A549 (cell line): Measurements from ENCODE around the gene TOPBP1. TPM values are rescaled to one million over a fixed set of nuclear protein-coding genes. Genes with fewer than 3 reads are reported as not detected.

Experiments used
- ATAC-seq, 2 experiments: fragments of 200-7000 bp in 1 of 2; fragments of >200 bp in 1 of 2; cut with Nextera tagmentation in 1 of 2; cut with Tn5 transposase in 1 of 2; 3 replicates each; pipeline versions ENCODE4 v1.8.0 to v1.9.1; 2018 to 2020; ENCODE audit warnings: mild to moderate bottlenecking in 1 of 2, moderate library complexity in 1 of 2
- CTCF ChIA-PET: fragments of 300-600 bp; sonication (Branson Sonifier 250); formaldehyde crosslinking; extraction: SDS; loops from one replicate; lab custom pipeline; 2021; ENCODE audit warnings: antibody characterized with exemption, inconsistent platforms; lab: Yijun Ruan, JAX
- POLR2A ChIA-PET: fragments of 350-600 bp; formaldehyde crosslinking; extraction: SDS; loops from one replicate; lab custom pipeline; 2021; ENCODE audit warnings: antibody characterized with exemption, inconsistent platforms; lab: Yijun Ruan, JAX
- DNase-seq, 2 experiments: peaks; one replicate each; pipeline versions ENCODE4 v3.0.0 to v3.0.0-alpha.2; 2011 to 2016; ENCODE audit warnings: low read depth in 1 of 2, low spot score in 1 of 2
- FAIRE-seq: peaks from 2 replicates; lab custom pipeline; 2011; peaks lifted over from hg19 to GRCh38; lab: Jason Lieb, UNC
- H3K27ac ChIP-seq, 2 experiments: fragments of >200 bp; sonication (Bioruptor Twin); formaldehyde crosslinking; 3 replicates each; pipeline ENCODE4 v1.5.1; 2016 to 2017
- H3K4me1 ChIP-seq: fragments of >200 bp; sonication (Bioruptor Twin); formaldehyde crosslinking; 3 replicates; pipeline ENCODE4 v1.6.1; 2016
- H3K4me2 ChIP-seq: fragments of >200 bp; sonication (Bioruptor Twin); formaldehyde crosslinking; 3 replicates; pipeline ENCODE4 v1.6.1; 2016
- H3K4me3 ChIP-seq: fragments of >200 bp; sonication (Bioruptor Twin); formaldehyde crosslinking; 3 replicates; pipeline ENCODE4 v1.5.1; 2016
- H3K9me3 ChIP-seq: fragments of >200 bp; sonication (Bioruptor Twin); formaldehyde crosslinking; 3 replicates; pipeline ENCODE4 v1.6.1; 2016
- BHLHE40 ChIP-seq: IDR thresholded peaks from 2 replicates; pipeline ENCODE4 v1.6.1; 2012; ENCODE audit warnings: low read depth, low read length, inconsistent platforms
- CBX8 ChIP-seq: fragments of 200-600 bp; sonication (generic); IDR thresholded peaks from 2 replicates; pipeline ENCODE4 v1.6.1; 2016
- CHD2 ChIP-seq: fragments of 150-350 bp; IDR thresholded peaks from 2 replicates; pipeline ENCODE4 v1.6.1; 2014; ENCODE audit warnings: low read length; ENCODE audit not compliant: partially characterized antibody
- EHMT2 ChIP-seq: fragments of 200-600 bp; sonication (generic); IDR thresholded peaks from 2 replicates; pipeline ENCODE4 v1.6.1; 2016; ENCODE audit warnings: antibody characterized with exemption, low read depth, mild to moderate bottlenecking, moderate library complexity
- EP300 ChIP-seq, 2 experiments: fragments of >200 bp; sonication (Bioruptor Twin); formaldehyde crosslinking; IDR thresholded peaks; 2 replicates in 1 of 2; 3 replicates in 1 of 2; pipeline ENCODE4 v1.6.1; 2016 to 2017
- FOXS1 ChIP-seq: fragments of 250-450 bp; sonication (Bioruptor Pico); IDR thresholded peaks from 2 replicates; pipeline ENCODE4 v1.5.0; 2020; ENCODE audit warnings: mild to moderate bottlenecking, moderate library complexity
- HDAC2 ChIP-seq: fragments of 200-600 bp; sonication (generic); IDR thresholded peaks from 2 replicates; pipeline ENCODE4 v1.6.1; 2016
- HES2 ChIP-seq: fragments of >200 bp; sonication (Bioruptor Twin); formaldehyde crosslinking; IDR thresholded peaks from 2 replicates; pipeline ENCODE4 v1.6.1; 2016
- HEYL ChIP-seq: fragments of 250-450 bp; sonication (Bioruptor Pico); IDR thresholded peaks from 2 replicates; pipeline ENCODE4 v1.8.0; 2021; ENCODE audit warnings: mild to moderate bottlenecking, moderate library complexity
- HOXA7 ChIP-seq: fragments of 250-450 bp; sonication (Bioruptor Pico); IDR thresholded peaks from 2 replicates; pipeline ENCODE4 v1.5.0; 2020; ENCODE audit warnings: mild to moderate bottlenecking, moderate library complexity
- JUNB ChIP-seq: fragments of >200 bp; sonication (Bioruptor Twin); formaldehyde crosslinking; IDR thresholded peaks from 2 replicates; pipeline ENCODE4 v1.6.1; 2016
- MAFK ChIP-seq: fragments of 450-650 bp; IDR thresholded peaks from 2 replicates; pipeline ENCODE4 v1.6.1; 2014; ENCODE audit not compliant: partially characterized antibody
- NFE2L2 ChIP-seq: fragments of 150-350 bp; conservative IDR thresholded peaks from 2 replicates; pipeline ENCODE4 v1.6.1; 2014; ENCODE audit warnings: low read length
- NPAS2 ChIP-seq: fragments of 250-450 bp; sonication (Bioruptor Pico); IDR thresholded peaks from 2 replicates; pipeline ENCODE4 v1.8.0; 2022; ENCODE audit warnings: mild to moderate bottlenecking, moderate library complexity, borderline replicate concordance
- PBX3 ChIP-seq: IDR thresholded peaks from 2 replicates; pipeline ENCODE4 v1.6.1; 2012
- PHF8 ChIP-seq: fragments of 200-600 bp; sonication (generic); IDR thresholded peaks from 2 replicates; pipeline ENCODE4 v1.6.1; 2016; ENCODE audit warnings: low read depth, mild to moderate bottlenecking, antibody characterized with exemption, moderate library complexity, borderline replicate concordance
- POLR2A ChIP-seq: IDR thresholded peaks from 2 replicates; pipeline ENCODE4 v1.6.1; 2012; ENCODE audit warnings: mild to moderate bottlenecking, low read length
- POLR2AphosphoS2 ChIP-seq: conservative IDR thresholded peaks from 2 replicates; pipeline ENCODE4 v1.6.1; 2012; ENCODE audit warnings: low read length, improper control_type of control experiment, inconsistent platforms
- RARB ChIP-seq: fragments of 250-450 bp; sonication (Bioruptor Pico); IDR thresholded peaks from 2 replicates; pipeline ENCODE4 v1.8.0; 2021; ENCODE audit warnings: mild to moderate bottlenecking, moderate library complexity
- RCOR1 ChIP-seq: fragments of 150-350 bp; IDR thresholded peaks from 2 replicates; pipeline ENCODE4 v1.6.1; 2014; ENCODE audit warnings: antibody characterized with exemption, low read length, low read depth
- RFX5 ChIP-seq: fragments of 450-650 bp; IDR thresholded peaks from 2 replicates; pipeline ENCODE4 v1.7.1; 2014; ENCODE audit warnings: antibody characterized with exemption, mild to moderate bottlenecking, moderate library complexity
- RNF2 ChIP-seq: fragments of 200-600 bp; sonication (generic); IDR thresholded peaks from 2 replicates; pipeline ENCODE4 v1.6.1; 2016; ENCODE audit warnings: low read depth, mild to moderate bottlenecking, antibody characterized with exemption, moderate library complexity, borderline replicate concordance
- SREBF2 ChIP-seq: fragments of 450-650 bp; IDR thresholded peaks from 2 replicates; pipeline ENCODE4 v1.6.1; 2014; ENCODE audit warnings: mild to moderate bottlenecking, moderate library complexity
- TP53 ChIP-seq: fragments of 250-450 bp; sonication (Bioruptor Pico); IDR thresholded peaks from 2 replicates; pipeline ENCODE4 v1.5.0; 2021; ENCODE audit warnings: mild to moderate bottlenecking, moderate library complexity
- ZNF302 ChIP-seq: fragments of 250-450 bp; sonication (Bioruptor Pico); IDR thresholded peaks from 2 replicates; pipeline ENCODE4 v1.9.0; 2021; ENCODE audit warnings: inconsistent platforms, mild to moderate bottlenecking, moderate library complexity
- WGBS: methylation state at CpG from one replicate; pipeline ENCODE4 v1.1.6; 2017; ENCODE audit errors: missing lambda C conversion rate; 5-methylcytosine and 5-hydroxymethylcytosine counted together
- polyA plus RNA-seq, 4 experiments: library from polyadenylated mRNA; depleted of rRNA in 3 of 4; stranded (reverse); fragments of >200 nt; fragmentation: RNase III in 1 of 4; extraction: RNeasy Plus Mini Kit Qiagen cat#74134 plus additional on column Dnase treatment in 1 of 4; gene quantifications; 2 replicates in 3 of 4; 3 replicates in 1 of 4; pipeline ENCODE4 v1.2.3, GENCODE V29; 2011 to 2017
- TF ChIP-seq, protein P1 (sequence below): fragments of 250-450 bp; sonication (Bioruptor Pico); IDR thresholded peaks from 2 replicates; pipeline ENCODE4 v1.5.0; 2020; ENCODE audit warnings: low read depth, mild to moderate bottlenecking, moderate library complexity

Gene TOPBP1
- polyA plus RNA-seq, 2 of the 4 experiments (the other 2 are of a cell fraction): 32.6 to 56.2 TPM

GRCh38 chr3:133709139-133709750, 47.5 kb upstream of the TOPBP1 start:
- H3K4me1 ChIP-seq: no peaks in the 10 kb centered on the region
- ATAC-seq: peak in 1 of 2 experiments; percentile 49; a peak in 2 of 6 replicates
- no peak for TF ChIP-seq RARB (CRISPR knock-in tag)
- TF ChIP-seq ZNF302 (CRISPR knock-in tag): no peak
- no peak for TF ChIP-seq NPAS2
- TF ChIP-seq, protein P1, sequence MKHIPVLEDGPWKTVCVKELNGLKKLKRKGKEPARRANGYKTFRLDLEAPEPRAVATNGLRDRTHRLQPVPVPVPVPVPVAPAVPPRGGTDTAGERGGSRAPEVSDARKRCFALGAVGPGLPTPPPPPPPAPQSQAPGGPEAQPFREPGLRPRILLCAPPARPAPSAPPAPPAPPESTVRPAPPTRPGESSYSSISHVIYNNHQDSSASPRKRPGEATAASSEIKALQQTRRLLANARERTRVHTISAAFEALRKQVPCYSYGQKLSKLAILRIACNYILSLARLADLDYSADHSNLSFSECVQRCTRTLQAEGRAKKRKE (CRISPR knock-in tag): no peak
- no peak for TF ChIP-seq EP300 (IDR thresholded peaks at IDR 0.05)
- TF ChIP-seq HEYL (CRISPR knock-in tag): no peak
- no peak for TF ChIP-seq HDAC2
- TF ChIP-seq HES2: no peak
- no peak for TF ChIP-seq POLR2AphosphoS2
- TF ChIP-seq HOXA7: no peak
- no peak for TF ChIP-seq RCOR1
- TF ChIP-seq, all 56 proteins: peak for 0
- 14% methylated on average over 3 of the region's 3 CpGs for WGBS
- POLR2A ChIA-PET: no interaction called here
- Histone ChIP-seq H3K4me2 (no peak overlapping the region), H3K27ac (no peak overlapping the region), H3K9me3 (no peaks in the 10 kb centered on the region), H3K4me3 (no peak overlapping the region)
- CTCF ChIA-PET: interaction anchor here (1.0 to 1.2 kb wide), 2 partner anchors 10 to 23 kb away, joined by 3 to 4 read pairs; no protein-coding TSS in a partner anchor
- DNase-seq (no peak), FAIRE-seq (no peak)

DNA sequence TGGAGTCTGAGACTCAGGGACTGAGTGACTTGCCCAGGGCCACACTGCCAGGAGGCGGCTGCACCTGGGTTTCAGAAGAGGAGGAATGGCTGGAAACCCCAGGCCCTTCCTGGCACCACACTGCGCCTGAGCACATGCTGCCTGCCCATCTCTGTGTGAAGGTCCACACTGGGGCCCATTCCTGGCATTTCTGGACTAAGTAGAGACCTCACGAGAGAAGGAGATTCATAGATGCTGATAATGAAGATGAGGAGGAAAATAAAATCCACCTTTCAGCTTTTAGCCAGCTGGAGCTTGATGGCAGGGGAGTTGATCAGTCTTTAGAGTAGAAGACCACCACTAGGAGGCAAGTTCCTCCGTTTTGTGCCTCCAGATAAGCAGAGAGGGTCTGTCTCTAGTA, 44.3 kb upstream of the TOPBP1 start:
- H3K27ac ChIP-seq: no peak overlapping the region
- no peak overlapping the region for H3K4me2 ChIP-seq
- TF ChIP-seq SREBF2 (no peak), TP53 (CRISPR knock-in tag) (no peak), NPAS2 (no peak), RNF2 (no peak), CHD2 (no peak), POLR2A (no peak), FOXS1 (CRISPR knock-in tag) (no peak), BHLHE40 (no peak), MAFK (no peak), RFX5 (no peak), JUNB (no peak), PBX3 (no peak), HDAC2 (no peak), EHMT2 (no peak), CBX8 (no peak), RCOR1 (no peak), NFE2L2 (no peak), HEYL (CRISPR knock-in tag) (no peak)
- CTCF ChIA-PET: no interaction called here
- no peak for FAIRE-seq
- no peak overlapping the region for H3K4me3 ChIP-seq
- no peak for ATAC-seq
- DNase-seq: no peak
- POLR2A ChIA-PET: no interaction called here
- 19% methylated on average over 4 of the region's 4 CpGs for WGBS
- H3K4me1 ChIP-seq: no peaks in the 10 kb centered on the region
- H3K9me3 ChIP-seq: no peaks in the 10 kb centered on the region

- Histone ChIP-seq H3K27ac (no peak overlapping the region), H3K9me3 (no peaks in the 10 kb centered on the region), H3K4me3 (no peak overlapping the region)
- CTCF ChIA-PET: no interaction called here
- 14% methylated on average over 1 of the region's 1 CpG for WGBS
- FAIRE-seq (no peak), ATAC-seq (no peak)
- no peak for TF ChIP-seq HOXA7
- no peak for TF ChIP-seq NPAS2
- no peak for TF ChIP-seq PHF8
- TF ChIP-seq, all 56 proteins: peak for 0
- H3K4me2 ChIP-seq: no peak overlapping the region
- POLR2A ChIA-PET: no interaction called here
- DNase-seq: no peak
- no peaks in the 10 kb centered on the region for H3K4me1 ChIP-seq
Measured at GRCh38 chr3:133703915-133704314, 42.2 kb upstream of the TOPBP1 start.
